Thyroid gland (tissue), 4 donors: ENCODE results near the gene INSM2.

Experiments
- POLR2A ChIP-seq, 2 donors: fragments of 450-650 bp; IDR thresholded peaks; one replicate each; pipeline ENCODE4 v1.6.1; 2017; ENCODE audit warnings: antibody characterized with exemption in 2 of 2, mild to moderate bottlenecking in 2 of 2, moderate library complexity in 1 of 2
- TF ChIP-seq, protein P1 (sequence below), 6 experiments: fragments of 200-600 bp in 3 of 6; fragments of 450-650 bp in 3 of 6; sonication (generic) in 3 of 6; IDR thresholded peaks; one replicate each; pipeline ENCODE4 v1.5.1; 2016 to 2019; ENCODE audit warnings: antibody characterized with exemption in 6 of 6, mild to moderate bottlenecking in 2 of 6, inconsistent platforms in 1 of 6, moderate library complexity in 1 of 6

DNA sequence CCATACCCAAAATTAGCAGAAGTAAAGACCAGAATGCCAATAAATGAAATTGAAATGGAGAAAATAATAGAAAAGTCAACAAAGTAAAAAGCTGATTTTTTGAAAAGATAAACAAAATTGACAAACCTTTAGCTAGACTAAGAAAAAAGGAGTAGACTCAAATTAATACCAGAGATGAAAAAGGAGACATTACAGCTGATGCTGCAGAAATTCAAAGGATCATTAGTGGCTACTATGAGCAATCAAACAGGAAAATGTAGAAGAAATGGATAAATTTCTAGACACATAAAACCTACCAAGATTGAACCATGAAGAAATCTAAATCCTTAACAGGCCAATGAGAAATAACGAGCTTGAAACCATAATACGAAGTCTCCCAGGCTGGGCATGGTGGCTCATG is 34.8 kb upstream of the INSM2 start:
- TF ChIP-seq, protein P1, sequence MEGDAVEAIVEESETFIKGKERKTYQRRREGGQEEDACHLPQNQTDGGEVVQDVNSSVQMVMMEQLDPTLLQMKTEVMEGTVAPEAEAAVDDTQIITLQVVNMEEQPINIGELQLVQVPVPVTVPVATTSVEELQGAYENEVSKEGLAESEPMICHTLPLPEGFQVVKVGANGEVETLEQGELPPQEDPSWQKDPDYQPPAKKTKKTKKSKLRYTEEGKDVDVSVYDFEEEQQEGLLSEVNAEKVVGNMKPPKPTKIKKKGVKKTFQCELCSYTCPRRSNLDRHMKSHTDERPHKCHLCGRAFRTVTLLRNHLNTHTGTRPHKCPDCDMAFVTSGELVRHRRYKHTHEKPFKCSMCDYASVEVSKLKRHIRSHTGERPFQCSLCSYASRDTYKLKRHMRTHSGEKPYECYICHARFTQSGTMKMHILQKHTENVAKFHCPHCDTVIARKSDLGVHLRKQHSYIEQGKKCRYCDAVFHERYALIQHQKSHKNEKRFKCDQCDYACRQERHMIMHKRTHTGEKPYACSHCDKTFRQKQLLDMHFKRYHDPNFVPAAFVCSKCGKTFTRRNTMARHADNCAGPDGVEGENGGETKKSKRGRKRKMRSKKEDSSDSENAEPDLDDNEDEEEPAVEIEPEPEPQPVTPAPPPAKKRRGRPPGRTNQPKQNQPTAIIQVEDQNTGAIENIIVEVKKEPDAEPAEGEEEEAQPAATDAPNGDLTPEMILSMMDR (IDR thresholded peaks at IDR 0.05) = no peak
- TF ChIP-seq POLR2A (IDR thresholded peaks at IDR 0.05) = no peak
